GM21825 (cell line): ENCODE results near the gene LRRIQ1.
"Not testable (repeated sequence)": the region's sequence is repeated elsewhere in the genome, so short reads cannot be mapped to it uniquely, and the experiment has no call there.

Experiments
- ATAC-seq: cut with Tn5 transposase; IDR thresholded peaks from one replicate; pipeline ENCODE4 v1.9.1; 2021; ENCODE audit warnings: mild to moderate bottlenecking, moderate library complexity; ENCODE audit not compliant: unreplicated experiment

Gene LRRIQ1

GRCh38 chr12:85188619-85189018 lies 152.5 kb downstream of the LRRIQ1 start:
- ATAC-seq, result no peak

- no peak for ATAC-seq
These were observed 154.6 kb downstream of the LRRIQ1 start for GRCh38 chr12:85190728-85191127.

DNA sequence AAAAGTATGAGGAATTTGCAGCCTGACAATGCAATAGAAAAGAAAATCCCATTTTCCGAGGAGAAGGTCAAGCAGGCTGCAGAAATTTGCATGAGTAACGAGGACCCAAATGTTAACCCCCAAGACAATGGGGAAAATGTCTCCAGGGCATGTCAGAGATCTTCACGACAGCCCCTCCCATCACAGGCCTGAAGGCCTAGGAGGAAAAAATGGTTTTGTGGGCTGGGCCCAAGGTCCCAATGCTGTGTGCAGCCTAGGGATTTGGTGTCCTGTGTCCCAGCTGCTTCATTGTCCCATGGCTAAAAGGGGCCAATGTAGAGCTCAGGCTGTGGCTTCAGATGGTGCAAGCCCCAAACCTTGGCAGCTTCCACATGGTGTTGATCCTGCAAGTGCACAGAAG lies 167.7 kb downstream of the LRRIQ1 start:
- not testable (repeated sequence) for ATAC-seq

- ATAC-seq, result no peak
These were observed 170.4 kb downstream of the LRRIQ1 start for GRCh38 chr12:85206543-85206942.

DNA sequence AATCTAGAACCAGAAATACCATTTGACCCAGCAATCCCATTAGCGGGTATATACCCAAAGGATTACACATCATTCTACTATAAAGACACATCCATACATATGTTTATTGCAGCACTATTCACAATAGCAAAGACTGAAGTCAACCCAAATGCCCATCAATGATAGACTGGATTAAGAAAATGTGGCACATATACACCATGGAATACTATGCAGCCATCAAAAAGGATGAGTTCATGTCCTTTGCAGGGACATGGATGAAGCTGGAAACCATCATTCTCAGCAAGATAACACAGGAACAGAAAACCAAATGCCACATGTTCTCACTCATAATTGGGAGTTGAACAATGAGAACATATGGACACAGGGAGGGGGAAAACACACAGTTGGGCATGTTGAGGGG lies 188.2 kb downstream of the LRRIQ1 start:
- ATAC-seq, result not testable (repeated sequence)

DNA sequence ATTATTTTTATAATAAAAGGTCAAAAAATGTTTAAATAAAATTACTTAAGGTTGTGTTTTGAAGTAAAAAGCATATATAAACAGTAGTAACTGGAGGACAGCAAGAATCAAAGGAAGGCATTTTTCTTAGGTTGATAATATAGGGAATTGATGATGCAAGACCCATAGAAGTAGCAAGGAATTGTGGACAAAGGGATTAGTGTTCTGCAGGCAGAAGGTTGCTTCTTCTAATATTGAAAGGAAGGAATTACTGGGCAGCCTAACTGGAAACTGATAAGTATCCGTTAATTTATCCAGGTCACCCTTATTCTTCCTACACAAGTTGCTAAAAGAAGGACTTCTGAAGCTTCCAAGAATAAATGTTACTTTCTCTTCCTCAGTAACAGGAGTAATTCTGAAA lies 189.3 kb downstream of the LRRIQ1 start:
- no peak for ATAC-seq

DNA sequence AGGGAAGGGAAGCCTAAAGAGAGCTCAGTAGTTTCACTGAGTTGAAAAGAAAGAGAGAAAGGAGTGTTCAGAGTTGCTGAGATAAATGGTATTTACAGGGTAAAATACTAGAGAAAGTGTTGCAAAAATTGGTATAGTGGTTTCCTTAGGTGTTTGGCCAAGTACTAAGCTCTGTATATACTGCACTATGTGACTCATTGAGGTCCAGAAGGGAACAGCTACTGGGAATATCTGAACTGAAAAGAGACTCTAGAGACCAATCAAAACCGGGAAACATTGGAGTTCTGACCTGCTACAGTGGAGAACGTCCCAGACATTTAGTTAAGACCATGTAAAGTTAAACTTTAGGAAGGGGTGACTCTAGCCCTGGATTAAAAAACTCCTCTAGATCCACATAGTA lies 201.2 kb downstream of the LRRIQ1 start:
- no peak for ATAC-seq

DNA sequence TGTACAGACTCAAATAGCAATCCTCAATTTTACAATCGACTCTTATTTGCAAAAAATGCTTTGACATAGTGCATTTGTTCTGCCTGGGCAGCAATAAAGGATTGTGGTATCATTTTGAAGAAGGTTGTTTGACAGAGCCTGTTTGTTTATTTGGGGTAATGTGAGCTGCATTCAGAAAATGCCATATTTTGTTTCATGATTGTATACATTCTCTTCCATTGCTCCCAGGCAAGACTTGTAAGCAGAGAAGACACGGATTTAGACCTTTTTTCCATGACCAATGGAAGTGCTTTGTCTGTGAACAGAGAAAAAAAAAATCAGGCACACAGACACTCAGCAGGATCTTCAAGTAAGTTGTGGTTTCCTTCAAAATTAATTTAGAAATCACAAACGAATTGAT lies 208.4 kb downstream of the LRRIQ1 start:
- no peak for ATAC-seq

DNA sequence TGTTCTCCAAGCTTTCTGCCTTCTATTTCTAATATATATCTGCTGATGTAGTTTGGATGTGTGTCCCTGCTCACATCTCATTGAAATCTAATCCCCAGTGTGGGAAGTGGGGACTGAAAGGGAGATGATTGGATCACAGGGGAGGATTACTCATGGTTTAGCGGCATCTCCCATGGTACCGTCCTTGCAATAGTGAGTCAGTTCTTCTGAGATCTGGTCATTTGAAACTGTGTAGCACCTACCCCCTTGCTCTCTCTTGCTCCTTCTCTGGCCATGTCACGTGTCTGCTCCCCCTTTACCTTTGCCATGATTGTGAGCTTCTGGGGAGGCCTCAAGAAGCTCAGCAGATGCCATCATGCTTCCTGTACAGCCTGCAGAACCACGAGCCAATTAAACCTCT lies 217.7 kb downstream of the LRRIQ1 start:
- no peak for ATAC-seq

GRCh38 chr12:85257671-85258070 lies 221.5 kb downstream of the LRRIQ1 start:
- no peak for ATAC-seq

DNA sequence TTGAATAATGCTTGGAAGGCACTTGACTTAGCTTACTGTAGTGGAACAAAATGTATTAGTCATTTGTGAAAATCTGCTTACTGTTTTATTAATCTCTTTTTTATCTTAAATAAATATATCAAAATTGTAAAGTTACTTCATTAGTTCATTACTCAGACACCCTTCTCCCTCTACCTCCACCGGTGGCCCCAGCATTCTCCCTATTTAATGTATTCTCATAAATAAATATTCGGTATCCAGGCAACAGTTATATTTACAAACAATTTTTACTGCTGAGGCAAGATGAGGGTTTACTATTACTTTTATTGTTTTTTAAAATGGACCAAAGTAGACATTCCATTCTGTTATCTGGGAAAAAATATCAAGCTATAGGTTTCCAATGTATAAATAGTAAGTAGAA lies 224.3 kb downstream of the LRRIQ1 start:
- ATAC-seq, result no peak

- no peak for ATAC-seq
These were observed 224.7 kb downstream of the LRRIQ1 start for GRCh38 chr12:85260896-85261295.

- ATAC-seq, result no peak
These were observed 230.2 kb downstream of the LRRIQ1 start for GRCh38 chr12:85266356-85266755.

DNA sequence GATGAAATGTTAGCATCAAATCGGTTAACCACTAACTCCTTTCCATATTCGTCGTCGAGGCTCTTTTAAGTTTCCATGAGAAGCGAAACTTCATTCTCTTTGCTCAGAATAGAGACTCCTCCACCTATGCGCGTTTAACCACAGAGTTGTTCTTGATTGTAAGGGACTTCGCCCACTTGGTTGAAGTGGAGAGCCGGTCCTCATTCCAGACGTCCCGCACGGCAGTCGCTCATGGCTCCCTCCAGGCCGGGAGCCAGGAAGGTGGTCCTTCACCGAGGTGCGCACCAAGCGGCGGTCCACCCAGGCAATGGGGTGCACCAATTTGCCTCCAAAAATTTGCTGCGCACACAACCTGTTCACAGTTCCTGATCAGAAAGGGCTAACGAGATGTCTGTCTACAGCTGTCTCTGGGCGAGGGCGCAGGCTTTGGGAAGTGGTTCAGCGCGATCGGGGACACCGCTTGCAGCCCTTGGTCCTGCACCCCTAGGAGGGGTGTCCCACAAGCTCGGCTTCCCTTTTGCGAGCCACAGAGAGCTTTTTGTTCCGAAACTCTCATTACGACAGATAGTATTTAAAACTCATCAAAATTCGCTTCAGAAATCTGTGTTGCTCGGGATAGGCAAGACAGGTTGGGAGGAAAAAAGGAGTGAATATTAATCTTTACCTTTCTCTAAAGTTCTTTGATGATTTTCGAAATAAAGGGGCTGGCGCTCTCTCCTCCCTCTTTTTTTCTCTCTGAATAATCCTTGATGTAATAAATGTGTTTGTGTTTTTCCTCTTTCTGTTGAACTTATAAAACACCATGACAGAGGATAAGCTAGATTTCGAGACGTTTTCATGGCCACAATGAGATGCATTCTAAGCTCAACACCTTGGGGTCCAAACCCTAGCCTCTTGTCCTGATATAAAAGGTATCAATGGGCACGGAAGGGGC lies 237.5 kb downstream of the LRRIQ1 start:
- ATAC-seq, result no peak

GRCh38 chr12:85274315-85274651 lies 238.1 kb downstream of the LRRIQ1 start:
- ATAC-seq, result no peak

- no peak for ATAC-seq
These were observed 239.2 kb downstream of the LRRIQ1 start for GRCh38 chr12:85275374-85275773.

DNA sequence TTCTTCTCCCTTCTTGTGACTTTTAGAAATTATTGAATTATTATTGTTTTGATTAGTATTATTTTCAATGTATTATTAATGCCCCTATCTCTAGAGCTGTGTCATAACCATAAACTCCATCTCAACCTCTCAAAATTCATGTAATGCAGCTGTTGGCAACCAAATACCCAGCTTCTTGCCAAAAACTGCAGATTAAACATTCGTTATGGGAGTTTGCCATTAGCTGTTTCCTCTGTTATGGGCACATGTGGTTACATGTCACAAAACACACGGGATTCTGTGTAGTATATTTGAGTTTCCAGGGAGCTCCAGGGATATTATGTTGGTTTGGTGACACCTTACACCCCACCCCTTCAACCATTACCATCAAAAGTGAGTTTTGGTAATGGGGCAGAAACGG lies 241.0 kb downstream of the LRRIQ1 start:
- no peak for ATAC-seq

- no peak for ATAC-seq
These were observed 241.9 kb downstream of the LRRIQ1 start for GRCh38 chr12:85277900-85278597.

DNA sequence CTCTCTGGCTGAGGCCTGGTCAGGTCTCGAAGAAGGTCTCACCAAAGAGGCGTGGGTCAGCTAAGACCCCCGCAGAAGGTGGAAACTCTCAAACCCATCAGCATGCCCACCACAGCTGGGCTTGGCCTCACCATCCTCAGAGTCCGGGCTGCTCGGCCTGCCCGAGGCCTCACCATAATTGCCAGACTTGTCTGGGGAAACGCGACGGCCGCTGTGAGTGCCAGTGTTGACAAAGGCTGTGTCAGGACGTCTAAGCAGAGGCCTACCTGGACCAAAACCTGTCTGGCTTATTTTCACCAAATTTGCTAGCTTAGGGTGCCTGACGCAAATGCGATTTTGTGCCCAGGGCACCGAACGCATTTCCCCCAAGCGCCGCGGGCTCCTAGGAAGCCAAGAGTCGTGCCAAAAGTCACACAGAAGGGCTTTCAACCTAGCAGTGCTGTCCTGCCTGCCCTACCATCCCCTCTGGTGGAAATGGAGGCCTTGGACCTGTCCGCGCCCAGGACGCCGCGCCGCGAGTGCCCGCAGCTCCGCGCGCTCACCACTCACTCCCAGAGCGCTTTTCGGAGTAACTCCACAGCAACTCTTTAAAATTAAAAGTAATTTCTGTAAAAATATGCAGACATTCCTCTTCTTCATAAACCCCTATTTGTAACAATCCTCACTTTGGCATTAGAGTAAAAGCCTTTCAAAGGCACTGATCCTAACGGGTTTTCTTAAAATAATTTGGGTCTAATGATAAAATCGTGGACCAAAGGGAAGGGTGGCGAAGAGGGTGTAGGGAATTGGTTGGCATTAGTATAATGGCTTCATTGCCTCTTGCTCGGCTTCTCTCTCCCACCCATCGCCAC lies 242.7 kb downstream of the LRRIQ1 start:
- no peak for ATAC-seq

- ATAC-seq, result no peak
These were observed 243.5 kb downstream of the LRRIQ1 start for GRCh38 chr12:85279449-85280164.
